HG02852 (cell line): Measurements from ENCODE around the gene SCGB2A2.

Source experiments
- ATAC-seq: cut with Tn5 transposase; IDR thresholded peaks from one replicate; pipeline ENCODE4 v1.9.1; 2021; ENCODE audit warnings: mild to moderate bottlenecking, moderate library complexity; ENCODE audit not compliant: unreplicated experiment

The SCGB2A2 gene

GRCh38 chr11:62269654-62270278 is at the start of gene SCGB2A2:
TSS of gene SCGB2A2 (plus strand) at chr11:62270158. CDS start at chr11:62270217, 59 bp downstream.
- ATAC-seq = no peak

- no peak for ATAC-seq
Observed at GRCh38 chr11:62221498-62221897, 48.5 kb upstream of the SCGB2A2 start.

GRCh38 chr11:62223095-62223494 is 46.9 kb upstream of the SCGB2A2 start:
- ATAC-seq = no peak

GRCh38 chr11:62233730-62234129 is 36.2 kb upstream of the SCGB2A2 start:
- no peak for ATAC-seq

- ATAC-seq = no peak
Observed at GRCh38 chr11:62236187-62236586, 33.8 kb upstream of the SCGB2A2 start.

GRCh38 chr11:62237499-62237898 is 32.5 kb upstream of the SCGB2A2 start:
- no peak for ATAC-seq

- no peak for ATAC-seq
Observed at GRCh38 chr11:62238151-62238550, 31.8 kb upstream of the SCGB2A2 start.

- ATAC-seq = no peak
Observed at GRCh38 chr11:62241095-62241494, 28.9 kb upstream of the SCGB2A2 start.

GRCh38 chr11:62242021-62242420 is 27.9 kb upstream of the SCGB2A2 start, which contains the start of gene SCGB1D2:
TSS of gene SCGB1D2 (plus strand) at chr11:62242239. CDS start at chr11:62242308, 69 bp downstream.
- ATAC-seq = no peak

- ATAC-seq = no peak
Observed at GRCh38 chr11:62245271-62245753, 24.6 kb upstream of the SCGB2A2 start.

- no peak for ATAC-seq
Observed at GRCh38 chr11:62251698-62252097, 18.3 kb upstream of the SCGB2A2 start.

- ATAC-seq = no peak
Observed at GRCh38 chr11:62253999-62254542, 15.9 kb upstream of the SCGB2A2 start.

- no peak for ATAC-seq
Observed at GRCh38 chr11:62256281-62256680, 13.7 kb upstream of the SCGB2A2 start.

- ATAC-seq = no peak
Observed at GRCh38 chr11:62260261-62260953, 9.6 kb upstream of the SCGB2A2 start.

GRCh38 chr11:62264004-62264403 is 6.0 kb upstream of the SCGB2A2 start:
- ATAC-seq = no peak

GRCh38 chr11:62266558-62266957 is 3.4 kb upstream of the SCGB2A2 start:
- ATAC-seq = no peak

- ATAC-seq = no peak
Observed at GRCh38 chr11:62267050-62267449, 2.9 kb upstream of the SCGB2A2 start.

- ATAC-seq = no peak
Observed at GRCh38 chr11:62267576-62267975, 2.4 kb upstream of the SCGB2A2 start.

- no peak for ATAC-seq
Observed at GRCh38 chr11:62273284-62273683, 3.3 kb downstream of the SCGB2A2 start.

- no peak for ATAC-seq
Observed at GRCh38 chr11:62273789-62274275, 3.9 kb downstream of the SCGB2A2 start.

GRCh38 chr11:62280452-62280851 is 10.5 kb downstream of the SCGB2A2 start:
- ATAC-seq = no peak

GRCh38 chr11:62295504-62295903 is 25.5 kb downstream of the SCGB2A2 start:
- no peak for ATAC-seq
